HCT116 (cell line): ENCODE measurements around the gene ARHGAP23. TPM values are rescaled to one million over a fixed set of nuclear protein-coding genes. Genes with fewer than 3 reads are reported as not detected.
"Not testable (repeated sequence)": the region's sequence is repeated elsewhere in the genome, so short reads cannot be mapped to it uniquely, and the experiment has no call there.

Source experiments
- ATAC-seq: fragments of 200-7000 bp; cut with Tn5 transposase; 2 replicates; pipeline ENCODE4 v1.9.1; 2020; ENCODE audit warnings: mild to moderate bottlenecking, moderate library complexity
- BruUV-seq: library from RNA; stranded (reverse); fragments of 400-500 nt; replicated peaks from 2 replicates; lab custom pipeline; 2021; lab: Mats Ljungman, UMichigan
- CTCF ChIA-PET: fragments of 300-600 bp; sonication (Branson Sonifier 250); formaldehyde crosslinking; loops from one replicate; lab custom pipeline; 2021; ENCODE audit warnings: antibody characterized with exemption; lab: Charles Lee
- POLR2A ChIA-PET: fragments of 300-600, 350-600 bp; sonication (Branson Sonifier 250); formaldehyde crosslinking; loops from one replicate; lab custom pipeline; 2021; ENCODE audit warnings: antibody characterized with exemption; lab: Charles Lee
- RAD21 ChIA-PET, 2 experiments: fragments of 300-600 bp; sonication (Branson Sonifier 250); formaldehyde crosslinking; loops; one replicate each; lab custom pipeline; 2023; ENCODE audit warnings: low total read pairs in 2 of 2; ENCODE audit not compliant: uncharacterized antibody in 2 of 2, unreplicated experiment in 2 of 2, low non-redundant PET in 1 of 2; lab: Charles Lee
- DNase-seq: peaks from one replicate; pipeline ENCODE4 v3.0.0-alpha.2; 2010; ENCODE audit warnings: low read depth, low spot score
- H2AFZ ChIP-seq: fragments of 200-600 bp; shearing (Covaris generic), sonication (generic); 2 replicates; pipeline ENCODE4 v1.6.1; 2017; ENCODE audit warnings: low read depth, mixed run types, mixed read lengths, antibody characterized with exemption, low read length; ENCODE audit not compliant: poor library complexity, severe bottlenecking
- H3K27ac ChIP-seq: 2 replicates; pipeline ENCODE4 v1.5.1; 2012; ENCODE audit warnings: low read depth, low read length
- H3K27me3 ChIP-seq: fragments of 200-600 bp; sonication (generic); 2 replicates; pipeline ENCODE4 v1.6.1; 2016; ENCODE audit warnings: mixed run types, low read length, mixed read lengths; ENCODE audit not compliant: insufficient read depth
- H3K36me3 ChIP-seq, 2 experiments: fragments of 200-500 bp in 1 of 2; fragments of 200-600 bp in 1 of 2; sonication (Bioruptor generic) in 1 of 2; sonication (generic) in 1 of 2; 2 replicates each; pipeline versions ENCODE4 v1.5.1 to v1.6.1; 2014 to 2016; ENCODE audit warnings: low read length in 2 of 2, inconsistent platforms in 1 of 2, mixed read lengths in 1 of 2, mixed run types in 1 of 2; ENCODE audit not compliant: insufficient read depth in 2 of 2, control insufficient read depth in 1 of 2
- H3K4me1 ChIP-seq, 2 experiments: fragments of 200-600 bp in 1 of 2; sonication (generic) in 1 of 2; 2 replicates each; pipeline versions ENCODE4 v1.5.1 to v1.6.1; 2012 to 2017; ENCODE audit warnings: low read length in 2 of 2, inconsistent platforms in 1 of 2, mild to moderate bottlenecking in 1 of 2, mixed read lengths in 1 of 2, mixed run types in 1 of 2, moderate library complexity in 1 of 2; ENCODE audit not compliant: insufficient read depth in 2 of 2, control insufficient read depth in 1 of 2
- H3K4me2 ChIP-seq: fragments of 200-600 bp; sonication (generic); 2 replicates; pipeline ENCODE4 v1.6.1; 2017; ENCODE audit warnings: mixed run types, low read length, mixed read lengths
- H3K4me3 ChIP-seq, 2 experiments: fragments of 200-600 bp in 1 of 2; sonication (generic) in 1 of 2; replicated peaks in 1 of 2; 2 replicates each; pipeline ENCODE4 v1.5.1; 2011 to 2016; ENCODE audit warnings: low read length in 2 of 2, control low read depth in 1 of 2, low read depth in 1 of 2, mild to moderate bottlenecking in 1 of 2, mixed read lengths in 1 of 2, mixed run types in 1 of 2
- H3K79me2 ChIP-seq: fragments of 200-600 bp; sonication (generic); 2 replicates; pipeline ENCODE4 v1.6.1; 2017; ENCODE audit warnings: mild to moderate bottlenecking, mixed run types, low read length, moderate library complexity, mixed read lengths; ENCODE audit not compliant: insufficient read depth
- H3K9ac ChIP-seq: fragments of 200-600 bp; sonication (generic); 2 replicates; pipeline ENCODE4 v1.6.1; 2016; ENCODE audit warnings: low read length, mixed read lengths
- H3K9me2 ChIP-seq: fragments of 200-600 bp; sonication (generic), shearing (Covaris generic); 2 replicates; pipeline ENCODE4 v1.6.1; 2017; ENCODE audit warnings: mixed run types, mild to moderate bottlenecking, moderate library complexity; ENCODE audit not compliant: insufficient read depth
- H3K9me3 ChIP-seq, 2 experiments: fragments of 200-500 bp in 1 of 2; fragments of 200-600 bp in 1 of 2; sonication (Bioruptor generic) in 1 of 2; sonication (generic) in 1 of 2; 2 replicates each; pipeline ENCODE4 v1.6.1; 2014 to 2017; ENCODE audit warnings: low read length in 2 of 2, mixed read lengths in 2 of 2, inconsistent platforms in 1 of 2, low read depth in 1 of 2, mild to moderate bottlenecking in 1 of 2, mixed run types in 1 of 2, moderate library complexity in 1 of 2; ENCODE audit not compliant: control insufficient read depth in 1 of 2, insufficient read depth in 1 of 2
- H4K20me1 ChIP-seq: fragments of 200-600 bp; sonication (generic), shearing (Covaris generic); 2 replicates; pipeline ENCODE4 v1.6.1; 2017; ENCODE audit warnings: mixed run types, mild to moderate bottlenecking, moderate library complexity; ENCODE audit not compliant: insufficient read depth
- intact Hi-C: fragments of 100-400 bp; cut with micrococcal nuclease; formaldehyde crosslinking; loops from 2 replicates; pipeline ENCODE4 v1.10.0; 2022
- total RNA-seq: library from RNA; stranded (reverse); gene quantifications from one replicate; pipeline ENCODE4 v1.2.1, GENCODE V29; 2021; ENCODE audit not compliant: unreplicated experiment

Gene ARHGAP23
- total RNA-seq, 1 experiment from 2014 or later: 41.0 TPM

DNA sequence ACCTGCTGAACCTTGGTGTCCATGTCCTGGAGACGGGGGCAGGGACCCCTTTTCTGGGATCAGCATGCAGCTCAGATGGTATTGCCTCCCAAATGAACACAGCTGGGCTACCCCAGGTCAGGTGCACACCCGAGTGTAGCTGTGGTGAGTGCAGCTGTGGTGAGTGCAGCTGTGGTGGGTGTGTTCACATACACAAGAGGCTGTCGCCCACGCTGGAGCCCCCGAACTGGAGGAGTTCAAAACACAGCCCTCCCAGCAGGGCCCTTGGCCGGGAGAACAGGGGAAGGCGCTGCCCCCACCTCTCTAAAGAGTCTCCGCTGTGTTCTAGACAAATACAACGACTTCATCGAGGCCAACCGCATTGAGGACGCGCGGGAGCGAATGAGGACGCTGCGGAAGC, 61.5 kb downstream of the ARHGAP23 start:
- H3K36me3 ChIP-seq, H2AFZ ChIP-seq, DNase-seq, H3K4me3 ChIP-seq, H3K27ac ChIP-seq, H3K4me2 ChIP-seq, RAD21 ChIA-PET, H3K27me3 ChIP-seq, H3K79me2 ChIP-seq, CTCF ChIA-PET, BruUV-seq, ATAC-seq, POLR2A ChIA-PET, H4K20me1 ChIP-seq, H3K4me1 ChIP-seq, H3K9me2 ChIP-seq, H3K9ac ChIP-seq, H3K9me3 ChIP-seq: not testable (repeated sequence)
- intact Hi-C loops: loop anchor here (10.0 kb wide), 1 partner anchor 135 kb away; the partner anchor contains the start of gene SOCS7

GRCh38 chr17:38491346-38492066, 63.2 kb downstream of the ARHGAP23 start:
- CTCF ChIA-PET: interaction anchor here (0.9 kb wide), 1 partner anchor 18 kb away, joined by 3 read pairs; no protein-coding TSS in a partner anchor

More at GRCh38 chr17:38491346-38492066, 63.2 kb downstream of the ARHGAP23 start:
- H4K20me1 ChIP-seq, H3K36me3 ChIP-seq, H3K79me2 ChIP-seq, BruUV-seq, H3K9me2 ChIP-seq, H3K9ac ChIP-seq, H3K27ac ChIP-seq, DNase-seq, H3K4me3 ChIP-seq, POLR2A ChIA-PET, H3K4me1 ChIP-seq, ATAC-seq, RAD21 ChIA-PET, H3K9me3 ChIP-seq, H2AFZ ChIP-seq, H3K4me2 ChIP-seq, H3K27me3 ChIP-seq: not testable (repeated sequence)
- intact Hi-C loops: loop anchor here (1.0 to 2.0 kb wide), 3 partner anchors 45 to 176 kb away; no protein-coding TSS in a partner anchor
